Stimulated activated CD4-positive, alpha-beta T cell treated with anti-CD3 and anti-CD28 coated beads, Interleukin-1b, Interleukin-23, amount 100 ng/mL, for 24 hours (primary cell): Measurements from ENCODE around the gene SNPH.
A peak's percentile ranks its signal among the peaks of the same experiment; 100 is the strongest.

ENCODE experiments used
- DNase-seq, 4 experiments: peaks; one replicate each; pipeline ENCODE4 v3.0.0-alpha.2; 2020; ENCODE audit warnings: low read depth in 4 of 4, low spot score in 1 of 4

The SNPH gene

GRCh38 chr20:1323256-1323655, 57.2 kb downstream of the SNPH start:
- no peak for DNase-seq

- DNase-seq = no peak
These were observed 57.9 kb downstream of the SNPH start for GRCh38 chr20:1323830-1324597.

- no peak for DNase-seq
These were observed 58.6 kb downstream of the SNPH start for GRCh38 chr20:1324598-1325172.

- DNase-seq = peak; percentile 98 to 99 (median 98)
These were observed 59.3 kb downstream of the SNPH start for GRCh38 chr20:1325173-1326030.

- DNase-seq = no peak
These were observed 60.2 kb downstream of the SNPH start for GRCh38 chr20:1326031-1326930.

- DNase-seq = no peak
These were observed 61.2 kb downstream of the SNPH start for GRCh38 chr20:1327241-1327653.

- DNase-seq = no peak
These were observed 62.0 kb downstream of the SNPH start for GRCh38 chr20:1327827-1328679.

GRCh38 chr20:1328680-1329330, 62.7 kb downstream of the SNPH start, which contains the start of gene SDCBP2:
Gene SDCBP2, minus strand, starts transcription at chr20:1329139. Its CDS starts 8,723 bp downstream, at chr20:1320416.
- no peak for DNase-seq

GRCh38 chr20:1330075-1330830, 64.2 kb downstream of the SNPH start:
- no peak for DNase-seq

- no peak for DNase-seq
These were observed 65.0 kb downstream of the SNPH start for GRCh38 chr20:1331101-1331500.

- DNase-seq = no peak
These were observed 65.8 kb downstream of the SNPH start for GRCh38 chr20:1331801-1332453.

- DNase-seq = no peak
These were observed 66.7 kb downstream of the SNPH start for GRCh38 chr20:1332749-1333300.

- no peak for DNase-seq
These were observed 67.6 kb downstream of the SNPH start for GRCh38 chr20:1333462-1334369.

GRCh38 chr20:1334370-1334731, 68.3 kb downstream of the SNPH start:
- DNase-seq = no peak

- DNase-seq = no peak
These were observed 68.7 kb downstream of the SNPH start for GRCh38 chr20:1334761-1335160.

- no peak for DNase-seq
These were observed 70.0 kb downstream of the SNPH start for GRCh38 chr20:1335961-1336698.
